Osteoblast (primary cell): ENCODE measurements around the gene FBN2. TPM values are rescaled to one million over a fixed set of nuclear protein-coding genes. Genes with fewer than 3 reads are reported as not detected.

Experiments used
- DNase-seq: peaks from one replicate; pipeline ENCODE4 v3.0.0; 2011; ENCODE audit warnings: low spot score, mixed read lengths; ENCODE audit not compliant: insufficient read length; ENCODE audit errors: missing footprints
- H2AFZ ChIP-seq: 2 replicates; pipeline ENCODE4 v1.6.0; 2011; ENCODE audit warnings: mild to moderate bottlenecking, low read length
- H3K27ac ChIP-seq: 2 replicates; pipeline ENCODE4 v1.5.1; 2011; ENCODE audit warnings: mild to moderate bottlenecking, low read depth, low read length, moderate library complexity
- H3K27me3 ChIP-seq: 2 replicates; pipeline ENCODE4 v1.6.0; 2012; ENCODE audit warnings: mild to moderate bottlenecking, control low read depth, inconsistent platforms, low read length, moderate library complexity; ENCODE audit not compliant: insufficient read depth
- H3K36me3 ChIP-seq: 2 replicates; pipeline ENCODE4 v1.5.1; 2011; ENCODE audit warnings: mild to moderate bottlenecking, low read length, control low read depth, moderate library complexity; ENCODE audit not compliant: insufficient read depth
- H3K4me1 ChIP-seq: 2 replicates; pipeline ENCODE4 v1.5.1; 2011; ENCODE audit warnings: mild to moderate bottlenecking, low read length, control low read depth, moderate library complexity; ENCODE audit not compliant: insufficient read depth
- H3K4me2 ChIP-seq: 2 replicates; pipeline ENCODE4 v1.6.0; 2011; ENCODE audit warnings: mild to moderate bottlenecking, low read length; ENCODE audit not compliant: insufficient read depth
- H3K4me3 ChIP-seq: fragments of 200-600 bp; sonication (generic); 3 replicates; pipeline ENCODE4 v1.5.1; 2012; ENCODE audit warnings: mild to moderate bottlenecking, low read length, inconsistent platforms; ENCODE audit not compliant: insufficient read depth
- H3K79me2 ChIP-seq: 2 replicates; pipeline ENCODE4 v1.6.0; 2012; ENCODE audit warnings: mild to moderate bottlenecking, low read length, control low read depth, inconsistent platforms; ENCODE audit not compliant: insufficient read depth
- H3K9me3 ChIP-seq: 2 replicates; pipeline ENCODE4 v1.5.1; 2011; ENCODE audit warnings: low read depth, low read length, control low read depth
- H4K20me1 ChIP-seq: 2 replicates; pipeline ENCODE4 v1.6.0; 2012; ENCODE audit warnings: mild to moderate bottlenecking, low read length, control low read depth; ENCODE audit not compliant: insufficient read depth
- CTCF ChIP-seq: IDR thresholded peaks from 2 replicates; pipeline ENCODE4 v1.5.1; 2011; ENCODE audit warnings: mild to moderate bottlenecking, low read depth, low read length, moderate library complexity; ENCODE audit errors: extremely low read depth
- total RNA-seq: library from RNA; depleted of rRNA; stranded (reverse); fragments of >200 nt; gene quantifications from 2 replicates; pipeline ENCODE4 v1.2.3, GENCODE V29; 2012

The FBN2 gene
- total RNA-seq, 1 donor = 16.6 TPM

- H3K9me3 ChIP-seq = no peaks in the 10 kb centered on the region
- TF ChIP-seq CTCF = no peak
- no peak overlapping the region for H3K4me3 ChIP-seq
- DNase-seq = peak; percentile 10
- H3K79me2 ChIP-seq = no peaks in the 10 kb centered on the region
- no peaks in the 10 kb centered on the region for H4K20me1 ChIP-seq
- no peak overlapping the region for H3K27ac ChIP-seq
- H3K4me2 ChIP-seq = no peak overlapping the region
- no peaks in the 10 kb centered on the region for H3K36me3 ChIP-seq
- H2AFZ ChIP-seq = no peak overlapping the region
- no peaks in the 10 kb centered on the region for H3K27me3 ChIP-seq
- no peaks in the 10 kb centered on the region for H3K4me1 ChIP-seq
These were observed 140.2 kb downstream of the FBN2 start for GRCh38 chr5:128397876-128398275.

- Histone ChIP-seq H3K4me3 (no peak overlapping the region), H3K9me3 (no peaks in the 10 kb centered on the region)
- no peak for TF ChIP-seq CTCF
These were observed 143.0 kb downstream of the FBN2 start for GRCh38 chr5:128395073-128395472.

GRCh38 chr5:128384068-128384467 is 154.0 kb downstream of the FBN2 start:
- Histone ChIP-seq H3K4me1 (no peaks in the 10 kb centered on the region), H4K20me1 (no peaks in the 10 kb centered on the region), H3K27ac (no peak overlapping the region), H3K4me3 (no peak overlapping the region), H3K27me3 (no peaks in the 10 kb centered on the region), H2AFZ (no peak overlapping the region), H3K9me3 (no peaks in the 10 kb centered on the region), H3K4me2 (no peak overlapping the region), H3K36me3 (no peaks in the 10 kb centered on the region), H3K79me2 (no peaks in the 10 kb centered on the region)
- TF ChIP-seq CTCF = no peak
- no peak for DNase-seq

More at GRCh38 chr5:128395073-128395472, 143.0 kb downstream of the FBN2 start:
- no peak overlapping the region for H3K27ac ChIP-seq
- H4K20me1 ChIP-seq = no peaks in the 10 kb centered on the region
- no peaks in the 10 kb centered on the region for H3K4me1 ChIP-seq
- no peaks in the 10 kb centered on the region for H3K27me3 ChIP-seq
- H3K4me2 ChIP-seq = no peak overlapping the region
- no peaks in the 10 kb centered on the region for H3K36me3 ChIP-seq
- H2AFZ ChIP-seq = no peak overlapping the region
- no peak for DNase-seq
- H3K79me2 ChIP-seq = no peaks in the 10 kb centered on the region

- TF ChIP-seq CTCF = no peak
- H3K4me1 ChIP-seq = peaks cover 8% of the 10 kb centered on the region
These were observed 157.7 kb downstream of the FBN2 start for GRCh38 chr5:128380337-128380736.

More at GRCh38 chr5:128380337-128380736, 157.7 kb downstream of the FBN2 start:
- H3K4me2 ChIP-seq = no peak overlapping the region
- no peak overlapping the region for H3K4me3 ChIP-seq
- no peaks in the 10 kb centered on the region for H3K27me3 ChIP-seq
- no peaks in the 10 kb centered on the region for H3K9me3 ChIP-seq
- H4K20me1 ChIP-seq = no peaks in the 10 kb centered on the region
- DNase-seq = no peak
- no peak overlapping the region for H3K27ac ChIP-seq
- H2AFZ ChIP-seq = no peak overlapping the region
- no peaks in the 10 kb centered on the region for H3K79me2 ChIP-seq
- no peaks in the 10 kb centered on the region for H3K36me3 ChIP-seq
